Measurements from ENCODE around the gene KTN1.

KTN1 gene, protein sequence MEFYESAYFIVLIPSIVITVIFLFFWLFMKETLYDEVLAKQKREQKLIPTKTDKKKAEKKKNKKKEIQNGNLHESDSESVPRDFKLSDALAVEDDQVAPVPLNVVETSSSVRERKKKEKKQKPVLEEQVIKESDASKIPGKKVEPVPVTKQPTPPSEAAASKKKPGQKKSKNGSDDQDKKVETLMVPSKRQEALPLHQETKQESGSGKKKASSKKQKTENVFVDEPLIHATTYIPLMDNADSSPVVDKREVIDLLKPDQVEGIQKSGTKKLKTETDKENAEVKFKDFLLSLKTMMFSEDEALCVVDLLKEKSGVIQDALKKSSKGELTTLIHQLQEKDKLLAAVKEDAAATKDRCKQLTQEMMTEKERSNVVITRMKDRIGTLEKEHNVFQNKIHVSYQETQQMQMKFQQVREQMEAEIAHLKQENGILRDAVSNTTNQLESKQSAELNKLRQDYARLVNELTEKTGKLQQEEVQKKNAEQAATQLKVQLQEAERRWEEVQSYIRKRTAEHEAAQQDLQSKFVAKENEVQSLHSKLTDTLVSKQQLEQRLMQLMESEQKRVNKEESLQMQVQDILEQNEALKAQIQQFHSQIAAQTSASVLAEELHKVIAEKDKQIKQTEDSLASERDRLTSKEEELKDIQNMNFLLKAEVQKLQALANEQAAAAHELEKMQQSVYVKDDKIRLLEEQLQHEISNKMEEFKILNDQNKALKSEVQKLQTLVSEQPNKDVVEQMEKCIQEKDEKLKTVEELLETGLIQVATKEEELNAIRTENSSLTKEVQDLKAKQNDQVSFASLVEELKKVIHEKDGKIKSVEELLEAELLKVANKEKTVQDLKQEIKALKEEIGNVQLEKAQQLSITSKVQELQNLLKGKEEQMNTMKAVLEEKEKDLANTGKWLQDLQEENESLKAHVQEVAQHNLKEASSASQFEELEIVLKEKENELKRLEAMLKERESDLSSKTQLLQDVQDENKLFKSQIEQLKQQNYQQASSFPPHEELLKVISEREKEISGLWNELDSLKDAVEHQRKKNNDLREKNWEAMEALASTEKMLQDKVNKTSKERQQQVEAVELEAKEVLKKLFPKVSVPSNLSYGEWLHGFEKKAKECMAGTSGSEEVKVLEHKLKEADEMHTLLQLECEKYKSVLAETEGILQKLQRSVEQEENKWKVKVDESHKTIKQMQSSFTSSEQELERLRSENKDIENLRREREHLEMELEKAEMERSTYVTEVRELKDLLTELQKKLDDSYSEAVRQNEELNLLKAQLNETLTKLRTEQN (N-terminal part only)

DNA sequence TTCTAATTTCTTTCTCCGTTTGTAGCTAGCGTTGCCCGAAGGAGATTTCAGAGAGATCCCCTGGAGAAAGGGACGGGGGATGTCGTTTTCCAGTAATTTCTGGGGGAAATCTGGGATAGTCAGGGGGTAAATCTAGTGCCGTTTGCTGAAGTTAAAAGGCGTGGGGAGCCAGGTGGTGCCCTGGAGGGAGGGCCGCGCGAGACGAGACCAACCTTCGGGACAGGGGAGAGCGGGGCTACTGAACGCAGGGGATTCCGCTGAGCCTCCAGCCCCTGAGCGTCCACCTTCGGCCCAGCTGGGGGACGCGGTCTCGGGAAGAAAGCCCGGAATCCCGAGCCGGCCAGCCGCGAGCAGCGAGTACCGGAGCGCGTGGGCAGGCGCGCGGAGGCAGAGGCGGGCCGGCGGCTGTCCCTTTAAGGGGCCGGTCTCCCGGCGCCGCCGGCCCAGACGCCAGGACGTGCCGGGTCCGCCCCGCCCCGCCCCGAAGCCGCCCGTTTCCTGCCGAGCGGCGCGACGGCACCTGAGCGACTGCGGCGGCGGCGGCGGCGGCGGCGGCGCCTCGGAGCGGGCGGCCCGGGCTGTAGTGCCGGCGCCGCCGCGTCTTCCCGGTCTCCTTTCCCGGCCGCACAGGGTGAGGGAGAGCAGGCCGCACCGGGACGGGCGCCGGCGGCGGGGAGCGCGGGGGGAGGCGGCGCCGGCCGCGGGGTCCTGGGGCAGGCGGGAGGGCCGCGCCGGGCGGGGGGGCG, at the start of gene KTN1:
KTN1 (plus strand) TSS at position 484 of the 746 bp plus-strand sequence. CDS start 31,842 bp downstream, outside the sequence.
- no peak for DNase-seq

DNA sequence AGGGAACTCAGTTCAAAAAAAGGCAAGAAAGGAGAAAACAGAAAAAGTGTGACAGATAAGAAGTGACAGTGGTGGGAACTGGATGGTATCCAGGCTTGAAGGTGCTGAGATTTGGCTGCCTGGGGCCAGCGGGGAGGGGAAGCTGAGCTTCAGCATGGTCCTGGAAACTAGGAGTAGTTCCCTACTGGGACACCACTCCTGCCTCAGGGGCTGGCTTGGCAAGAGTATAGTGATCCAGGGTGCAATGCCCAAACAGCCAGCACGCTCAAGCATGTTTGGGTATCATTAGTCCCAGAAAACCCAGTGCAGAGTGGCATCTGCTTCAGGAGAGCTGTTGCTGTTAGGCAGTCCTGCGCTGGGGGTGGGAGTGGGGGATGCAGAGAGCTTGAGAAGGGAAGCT, 49.5 kb upstream of the KTN1 start:
- DNase-seq: no peak

DNA sequence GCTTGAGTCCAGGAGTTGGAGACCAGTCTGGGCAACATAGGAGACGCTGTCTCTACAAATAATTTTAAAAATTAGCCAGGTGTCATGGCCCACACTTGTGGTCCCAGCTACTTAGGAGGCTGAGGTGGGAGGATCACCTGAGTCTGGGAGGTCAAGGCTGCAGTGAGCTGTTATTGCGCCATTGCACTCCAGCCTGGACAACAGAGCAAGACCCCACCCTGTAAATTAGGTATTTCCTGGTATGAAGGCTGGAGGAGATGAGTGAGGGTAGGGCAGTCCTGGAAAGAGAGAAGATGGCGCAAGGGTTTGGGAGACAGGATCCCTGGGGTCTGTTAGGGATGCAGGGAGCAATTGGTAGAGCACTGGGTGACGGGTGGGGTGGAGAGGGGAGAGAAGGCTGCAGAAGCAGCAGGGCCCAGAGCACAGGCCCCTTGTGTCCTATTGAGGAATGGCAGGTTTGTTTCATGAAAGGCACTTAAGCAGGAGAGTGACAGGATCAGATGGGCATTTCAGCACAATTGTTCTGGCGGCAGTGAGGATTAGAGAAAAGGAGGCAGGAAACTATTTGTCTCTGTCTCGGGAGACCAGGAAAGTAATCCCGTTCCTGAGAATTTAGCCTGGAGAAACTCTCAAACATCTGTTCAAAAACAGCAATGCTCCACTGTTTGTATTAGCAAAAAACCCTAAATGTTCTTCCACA, 47.2 kb upstream of the KTN1 start:
- DNase-seq: no peak

DNA sequence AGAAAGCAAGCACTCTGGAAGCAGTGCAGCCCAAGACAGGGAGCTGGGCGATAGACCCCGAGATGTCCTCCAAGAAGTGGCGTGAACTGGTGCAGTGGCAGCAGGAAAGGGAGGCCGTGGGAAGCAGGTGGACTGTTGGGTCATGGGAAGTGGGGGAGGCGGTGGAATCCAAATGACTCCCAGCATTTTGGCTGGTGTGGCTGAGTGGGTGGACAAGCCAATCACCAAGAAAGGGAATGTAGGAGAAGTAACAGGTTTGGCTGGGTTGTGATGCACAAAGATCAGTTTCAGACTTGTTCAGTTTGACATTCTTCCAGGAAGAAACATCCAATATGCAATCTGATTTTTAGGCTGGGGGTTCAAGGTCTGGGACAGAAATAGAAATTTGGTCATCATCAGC, 46.0 kb upstream of the KTN1 start:
- DNase-seq: no peak

DNA sequence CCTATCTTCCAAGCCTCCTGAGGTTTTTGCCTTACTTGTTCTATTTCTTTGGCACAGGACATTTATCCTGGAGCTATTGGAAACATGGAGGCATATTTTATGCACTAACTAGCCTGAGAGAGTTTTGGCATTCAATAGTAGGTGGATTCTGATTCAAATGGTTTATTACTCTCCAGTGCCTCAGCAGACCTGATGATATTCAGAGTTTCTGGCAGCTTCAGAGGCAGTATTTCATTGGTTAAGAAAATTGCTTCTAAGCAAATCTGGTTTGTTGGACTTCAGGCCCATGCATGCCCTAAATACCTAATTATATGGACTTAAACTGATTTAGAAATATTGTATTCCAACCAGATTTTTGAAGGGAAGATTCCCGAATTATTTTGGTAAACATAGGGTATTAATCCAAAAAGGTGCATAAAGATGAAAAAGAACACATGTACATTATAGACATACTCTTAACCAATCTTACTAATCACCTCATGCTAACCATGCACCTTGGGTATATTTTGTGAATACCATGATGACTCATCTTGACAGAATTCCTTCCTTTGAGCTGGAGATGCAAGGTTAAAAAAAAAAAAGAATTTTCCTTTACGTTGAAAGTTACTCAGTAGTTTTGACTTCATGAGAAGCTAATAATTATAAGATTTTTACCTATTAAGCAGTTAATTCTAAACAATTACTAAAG, 44.3 kb upstream of the KTN1 start:
- DNase-seq: no peak

DNA sequence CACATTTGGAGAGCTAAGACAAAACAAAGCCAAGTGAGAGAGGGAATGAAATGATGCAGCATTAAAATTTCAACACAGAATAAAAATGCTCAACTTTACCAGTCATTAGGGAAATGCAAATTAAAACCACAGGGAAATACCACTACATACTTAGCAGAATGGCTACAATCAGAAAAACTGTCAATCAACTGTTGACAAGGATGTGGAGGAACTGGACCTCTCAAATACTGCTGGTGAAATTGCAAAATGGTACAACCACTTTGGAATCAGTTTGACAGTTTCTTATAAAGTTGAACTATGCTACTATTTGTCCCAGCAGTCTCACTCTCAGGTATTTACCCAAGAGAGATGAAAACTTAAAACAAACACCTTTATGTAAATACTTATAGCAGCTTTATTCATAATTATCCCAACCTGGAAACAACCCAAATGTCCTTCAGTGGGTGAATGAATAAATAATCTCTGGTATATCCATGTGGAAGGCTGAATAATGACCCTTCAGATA, 43.8 kb upstream of the KTN1 start:
- DNase-seq: no peak

DNA sequence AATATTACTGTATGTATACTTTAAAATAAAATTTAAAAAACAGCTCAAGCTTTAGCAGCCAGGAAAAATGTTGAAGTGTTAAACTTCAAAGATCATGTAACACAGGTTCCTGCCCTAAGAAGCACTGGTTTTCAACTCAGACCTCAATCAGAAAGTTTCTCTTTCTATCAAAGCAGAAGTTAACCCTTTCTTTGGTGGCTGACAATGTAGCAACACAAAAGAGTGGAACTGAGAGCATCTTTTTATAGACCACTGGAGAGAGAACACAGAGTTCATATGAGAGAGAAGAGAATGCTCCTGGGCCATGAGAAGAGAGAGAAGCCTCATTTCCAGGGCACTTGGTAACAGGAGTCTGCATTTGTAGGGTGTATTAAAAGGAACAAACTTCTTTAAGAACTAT, 42.2 kb upstream of the KTN1 start:
- DNase-seq: no peak

DNA sequence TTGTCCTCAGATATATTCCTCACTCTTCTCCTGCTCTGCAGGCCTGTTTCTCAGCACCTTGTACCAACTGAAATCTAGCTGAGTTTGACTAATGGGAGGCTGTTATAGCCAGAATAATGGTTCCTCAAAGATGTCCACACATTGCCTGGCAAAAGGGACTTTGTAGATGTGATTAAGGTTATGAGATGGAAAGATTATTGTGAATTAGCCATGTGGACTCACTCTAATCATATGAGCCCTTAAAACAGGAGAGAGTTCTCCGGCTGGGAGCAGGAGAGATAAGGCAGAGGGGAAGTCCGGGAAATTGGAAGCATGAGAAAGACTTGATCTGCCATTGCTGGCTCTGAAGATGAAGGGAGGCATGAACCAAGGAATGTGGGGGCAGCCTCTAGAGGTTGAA, 40.0 kb upstream of the KTN1 start:
- no peak for DNase-seq

DNA sequence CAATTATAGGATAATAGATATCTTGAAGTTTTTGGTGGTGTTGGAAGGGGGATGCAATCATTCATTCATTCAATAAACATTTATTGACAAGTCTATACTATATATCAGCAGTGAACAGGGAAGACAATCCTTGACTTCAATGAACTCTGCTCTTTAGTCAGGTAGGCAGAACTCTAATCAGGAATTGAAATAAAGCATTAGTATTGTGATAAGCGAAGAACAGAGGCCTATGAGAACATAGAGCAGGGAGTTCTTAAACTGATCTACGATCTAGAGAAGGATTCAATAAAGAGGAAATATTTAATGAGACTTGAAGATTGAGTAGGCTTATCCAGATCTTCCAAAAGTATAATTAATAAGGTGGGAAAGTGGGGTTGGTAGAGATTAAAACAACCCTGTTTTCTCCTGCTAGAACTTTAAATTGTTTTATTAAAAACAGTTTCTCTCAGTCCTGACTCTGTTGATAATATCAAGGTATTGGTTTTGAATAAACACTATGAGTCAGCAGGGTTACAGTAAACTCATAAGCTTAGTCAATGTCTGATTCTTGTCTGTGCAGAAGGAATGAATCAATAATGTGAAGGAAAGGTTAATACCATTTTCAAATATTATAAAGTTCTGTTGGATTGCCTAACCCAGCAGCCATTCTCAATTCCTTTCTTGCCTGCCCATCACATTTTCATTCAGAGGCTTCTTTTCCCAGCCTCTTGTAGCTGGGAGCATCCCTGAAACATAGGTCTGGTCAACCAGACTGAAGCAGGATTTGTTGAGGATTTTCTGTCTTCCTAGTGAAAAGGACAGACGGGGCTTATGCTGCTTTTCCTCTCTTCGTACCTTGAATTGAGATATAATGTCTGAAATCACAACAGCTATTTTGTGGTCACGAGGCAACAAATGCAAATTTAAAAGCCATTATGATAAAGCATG, 38.9 kb upstream of the KTN1 start:
- no peak for DNase-seq

DNA sequence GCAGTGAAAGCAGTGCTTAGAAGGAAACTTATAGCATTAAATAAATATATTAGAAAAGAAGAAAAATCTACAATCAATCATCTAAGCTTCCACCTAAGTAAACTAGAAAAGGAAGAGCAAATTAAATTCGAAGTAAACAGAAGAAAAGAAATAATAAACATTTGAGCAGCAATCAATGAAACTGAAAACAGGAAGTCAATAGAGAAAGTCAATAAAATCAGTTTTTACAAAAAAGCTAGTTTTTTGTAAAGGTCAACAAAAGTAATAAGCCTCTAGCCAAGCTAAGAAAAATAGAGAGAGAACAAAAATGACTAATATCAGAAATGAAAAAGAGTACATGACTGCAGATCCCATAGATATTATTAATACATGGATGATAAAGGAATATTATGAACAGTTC, 34.2 kb upstream of the KTN1 start:
- no peak for DNase-seq

DNA sequence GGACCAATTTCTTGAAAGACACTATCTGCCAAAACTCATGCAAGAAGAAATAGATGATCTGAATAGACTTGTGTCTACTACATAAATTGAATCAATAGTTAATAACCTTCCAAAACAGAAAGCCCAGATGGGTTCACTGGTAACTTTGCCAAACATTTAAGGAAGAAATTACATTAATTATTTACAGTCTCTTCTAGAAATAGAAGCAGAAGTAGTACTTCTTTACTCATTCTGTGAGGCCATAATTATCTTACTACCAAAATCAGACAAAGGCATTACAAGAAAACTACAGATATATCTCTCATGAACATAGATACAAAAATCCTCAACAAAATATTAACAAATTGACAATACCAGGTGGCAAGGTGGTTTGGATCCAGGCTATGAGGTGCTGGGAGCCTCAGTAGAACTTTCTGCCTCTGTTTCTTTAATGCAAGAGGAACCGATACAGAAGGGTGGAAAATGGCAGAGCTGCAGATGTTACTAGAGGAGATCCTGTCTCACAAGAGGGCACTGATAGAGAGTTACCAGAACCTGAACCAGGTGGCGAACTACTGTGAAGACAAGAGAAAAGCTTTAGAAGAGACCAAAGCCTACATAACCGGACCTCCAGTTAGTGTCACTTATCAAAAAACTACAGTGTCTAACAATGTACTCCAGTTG, 33.7 kb upstream of the KTN1 start:
- no peak for DNase-seq

DNA sequence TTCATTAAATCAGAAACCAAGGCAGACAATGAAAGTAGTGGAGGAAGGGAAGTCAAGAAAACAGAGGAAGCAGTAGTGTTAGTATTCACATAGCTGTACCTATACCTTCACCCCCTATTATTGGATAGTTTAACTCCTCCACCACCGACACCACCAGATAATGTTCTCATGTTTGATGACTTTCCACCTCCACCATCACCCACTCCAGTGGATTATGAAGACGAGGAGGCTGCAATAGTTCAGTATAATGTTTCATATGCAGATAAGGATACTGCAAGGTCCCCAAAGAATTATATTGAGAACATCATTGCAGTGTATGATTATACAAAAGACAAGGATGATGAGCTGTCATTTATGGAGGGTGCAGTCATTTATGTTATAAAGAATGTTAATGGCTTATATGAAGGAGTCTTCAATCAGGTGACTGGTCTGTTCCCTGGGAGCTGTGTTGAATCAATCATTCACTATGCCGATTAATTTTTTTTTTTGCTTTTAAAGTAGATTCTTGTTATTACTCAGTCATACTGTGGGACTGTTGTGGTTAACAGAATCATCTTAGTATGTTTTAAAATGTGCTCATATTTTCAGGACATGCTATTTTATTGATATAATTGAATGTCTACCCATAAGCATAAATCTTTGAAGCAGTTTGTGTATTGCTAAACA, 32.2 kb upstream of the KTN1 start:
- DNase-seq: no peak

DNA sequence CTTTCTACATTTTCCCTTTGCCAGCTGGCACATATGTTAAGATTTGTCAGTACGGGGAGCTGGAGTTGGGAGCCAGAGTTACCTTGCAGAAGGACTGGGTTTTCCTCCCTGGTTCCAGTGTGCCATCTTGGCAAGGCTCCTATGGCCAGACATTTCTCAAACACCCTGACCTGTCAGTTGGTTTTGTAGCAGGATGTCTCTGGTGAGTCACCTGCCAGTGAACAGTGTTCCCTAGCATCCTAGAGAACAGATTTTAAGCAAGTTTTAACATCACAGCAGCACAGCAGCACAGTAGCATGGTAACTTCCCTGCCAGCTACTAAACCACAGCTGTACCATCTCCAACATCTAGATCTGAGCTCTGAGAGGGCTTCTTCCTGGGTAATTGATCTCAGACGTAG, 26.2 kb upstream of the KTN1 start:
- DNase-seq: no peak

DNA sequence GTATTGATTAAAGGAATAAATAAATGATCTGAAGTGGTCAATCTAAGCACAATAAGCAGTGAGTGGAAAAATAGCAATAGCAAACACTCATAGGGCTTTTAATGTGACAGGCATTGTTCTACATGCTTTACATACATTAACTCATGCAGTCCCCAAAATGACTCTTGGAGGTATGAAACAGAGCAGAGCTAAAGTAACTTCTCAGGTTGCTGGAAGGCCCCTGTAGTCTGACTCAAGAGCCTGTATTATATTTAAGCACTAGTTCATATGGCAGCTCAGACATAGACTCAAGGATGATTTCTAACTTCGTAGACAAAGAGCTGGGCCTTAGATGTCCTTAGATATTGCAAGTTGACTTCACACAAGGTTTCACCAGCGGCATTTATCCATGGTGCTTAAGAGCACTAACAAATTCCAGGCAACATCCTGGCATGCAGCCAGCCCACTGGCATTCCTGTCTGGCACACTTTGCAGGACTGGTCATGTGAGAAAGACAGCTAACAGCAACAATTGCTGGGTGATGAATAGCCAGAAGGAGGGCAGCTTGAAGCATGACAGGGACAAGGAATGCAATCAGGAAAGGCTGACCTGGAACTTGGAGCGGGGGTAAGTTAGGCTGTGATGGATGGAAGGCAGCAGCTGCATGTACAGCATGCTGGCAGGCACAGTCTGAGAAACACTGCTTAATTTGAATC, 22.9 kb upstream of the KTN1 start:
- DNase-seq: no peak

DNA sequence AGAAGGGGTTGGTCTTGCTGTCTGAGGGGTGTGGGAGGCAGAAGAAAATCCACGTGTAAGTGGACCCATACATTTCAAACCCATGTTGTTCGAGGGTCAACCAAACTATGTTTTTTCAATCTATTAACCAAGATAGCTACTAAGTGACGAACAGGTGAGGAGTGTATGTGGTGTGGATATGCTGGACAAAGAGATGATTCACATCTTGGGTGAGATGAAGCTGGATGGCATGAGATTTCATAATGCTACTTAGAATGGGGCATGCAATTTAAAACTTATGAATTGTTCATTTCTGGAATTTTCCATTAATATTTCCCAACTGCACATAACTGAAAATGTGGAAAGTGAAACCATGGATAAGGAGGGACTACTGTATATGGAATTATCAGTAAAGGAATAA, 17.9 kb upstream of the KTN1 start:
- DNase-seq: no peak

DNA sequence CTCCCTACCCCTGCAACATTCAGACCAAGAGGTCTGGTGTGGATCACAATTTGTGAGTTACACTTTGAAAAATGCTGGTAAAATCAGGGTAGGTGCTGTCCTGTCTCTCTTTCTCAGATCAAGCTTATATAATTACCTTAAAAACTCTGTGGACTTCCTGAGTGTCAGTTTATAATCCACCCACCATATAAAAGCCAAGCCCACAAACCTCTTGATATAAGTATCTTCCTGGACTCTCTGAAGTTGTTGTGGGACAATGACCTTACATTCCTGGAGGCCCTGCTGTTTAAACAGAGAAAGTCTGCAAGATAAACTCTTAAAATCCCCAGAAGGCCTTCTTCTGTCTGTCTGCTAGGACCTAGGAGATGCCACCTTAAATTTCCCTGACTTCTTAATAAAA, 11.4 kb upstream of the KTN1 start:
- DNase-seq: no peak

DNA sequence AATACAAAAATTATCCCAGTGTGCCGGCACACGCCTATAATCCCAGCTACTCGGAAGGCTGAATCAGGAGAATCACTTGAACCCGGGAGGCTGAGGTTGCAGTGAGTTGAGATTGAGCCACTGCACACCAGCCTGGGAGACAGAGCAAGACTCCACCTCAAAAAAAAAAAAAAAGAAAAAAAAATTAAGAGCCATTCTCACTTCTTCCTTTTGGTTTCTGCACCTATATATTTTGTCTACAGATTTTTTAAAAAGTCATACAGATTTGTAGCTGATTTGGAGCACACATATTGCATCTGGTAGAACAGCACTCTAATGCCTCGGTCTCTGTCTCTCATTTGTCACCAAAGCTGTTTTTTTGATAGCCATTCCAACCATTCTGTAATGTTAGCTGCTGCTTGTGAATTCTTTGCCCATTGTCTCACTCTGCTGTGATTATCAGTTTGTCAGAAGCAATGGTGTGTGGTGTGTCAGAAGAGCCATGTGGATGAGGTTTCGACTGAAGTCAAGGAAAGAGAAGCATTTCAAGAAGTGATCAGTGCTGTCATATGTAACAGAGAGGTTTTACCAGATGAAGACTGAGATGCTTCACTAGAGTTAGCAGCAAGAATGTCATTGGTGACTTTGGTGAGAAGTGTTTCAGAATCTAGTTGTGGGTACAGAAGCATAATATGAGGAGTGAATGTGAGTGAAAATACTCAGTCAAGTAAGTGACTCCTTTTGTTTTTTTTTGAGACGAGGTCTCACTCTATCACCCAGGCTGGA, 8.7 kb upstream of the KTN1 start:
- DNase-seq: no peak

Measured in cerebellar nuclear complex (tissue), 1 donor.